Measurements from ENCODE around the gene ITSN2. TPM values are rescaled to one million over a fixed set of nuclear protein-coding genes. Genes with fewer than 3 reads are reported as not detected.
"Not testable (repeated sequence)": the region's sequence is repeated elsewhere in the genome, so short reads cannot be mapped to it uniquely, and the experiment has no call there.

The ITSN2 gene
- total and polyA plus RNA-seq, 2 of the 8 experiments (the other 6 are each of a cell fraction or from before 2014, with no cell fraction given), result 9.3 to 17.0 TPM

- H3K56ac ChIP-seq (replicated peaks; ENCODE audit: insufficient read length, low read depth, low read length); H3K27ac ChIP-seq (ENCODE audit: low read depth, low read length); CTCF ChIA-PET (ENCODE audit: partially characterized antibody); H4K20me1 ChIP-seq (replicated peaks in 1 of 2; ENCODE audit: control insufficient read depth in 1 of 2, insufficient read depth in 2 of 2, low read length in 2 of 2); H2BK12ac ChIP-seq (ENCODE audit: low read depth, low read length); H2AFZ ChIP-seq (ENCODE audit: low read length); H3K79me1 ChIP-seq (ENCODE audit: low read depth, low read length); H3K9ac ChIP-seq (replicated peaks in 1 of 4; ENCODE audit: extremely low read depth in 1 of 4, low read depth in 3 of 4, low read length in 3 of 4); H3K4me1 ChIP-seq (replicated peaks in 1 of 4; ENCODE audit: control insufficient read depth in 3 of 4, insufficient read depth in 4 of 4, low read length in 3 of 4); H4K91ac ChIP-seq (replicated peaks; ENCODE audit: insufficient read length, low read length); H3K4me2 ChIP-seq (ENCODE audit: insufficient read depth in 1 of 2, low read depth in 2 of 2, low read length in 2 of 2); H3K23me2 ChIP-seq (ENCODE audit: low read depth, low read length); H3K36me3 ChIP-seq (ENCODE audit: control insufficient read depth in 2 of 4, insufficient read depth in 4 of 4, low read length in 3 of 4); POLR2A ChIA-PET (ENCODE audit: partially characterized antibody); H2BK15ac ChIP-seq (ENCODE audit: low read length); H2BK20ac ChIP-seq (ENCODE audit: low read length); H3K18ac ChIP-seq (ENCODE audit: extremely low read depth, low read length); H3K4ac ChIP-seq (replicated peaks; ENCODE audit: insufficient read length, low read depth, low read length); H4K5ac ChIP-seq (ENCODE audit: insufficient read length, low read depth, low read length); H3K79me2 ChIP-seq (ENCODE audit: control insufficient read depth in 1 of 2, insufficient read depth in 2 of 2, low read length in 2 of 2); H2BK120ac ChIP-seq (replicated peaks; ENCODE audit: low read depth, low read length); H4K8ac ChIP-seq (ENCODE audit: extremely low read depth, insufficient read depth, low read length); FAIRE-seq; H3K9me3 ChIP-seq (ENCODE audit: insufficient read depth in 2 of 2, low read depth in 1 of 2, low read length in 1 of 2); DNase-seq (ENCODE audit: low read depth in 1 of 2, low spot score in 2 of 2); H3K27me3 ChIP-seq (replicated peaks in 1 of 4; ENCODE audit: control insufficient read depth in 3 of 4, extremely low read depth in 1 of 4, insufficient read depth in 3 of 4, low read length in 3 of 4); H2AK5ac ChIP-seq (ENCODE audit: low read depth, low read length); H3K14ac ChIP-seq (ENCODE audit: insufficient read length); H3K4me3 ChIP-seq (ENCODE audit: extremely low read depth in 1 of 4, insufficient read depth in 2 of 4, low read depth in 3 of 4, low read length in 4 of 4); H2BK5ac ChIP-seq (ENCODE audit: low read depth, low read length); H3K23ac ChIP-seq (ENCODE audit: insufficient read length): not testable (repeated sequence)
- WGBS, 2 experiments (ENCODE audit: extremely low coverage in 1 of 2, insufficient coverage in 1 of 2, insufficient read length in 1 of 2, insufficient replicate concordance in 2 of 2, low coverage in 1 of 2, low lambda C conversion rate in 2 of 2, missing lambda C conversion rate in 1 of 2), result 87% methylated on average over 4 of the region's 4 CpGs; no CpG with 5 or more reads in 1 of the 2 experiments
Observed at GRCh38 chr2:24357115-24357514, 3.2 kb downstream of the ITSN2 start.

Data from H1 (cell line).